NCI-H2227 treated with DMSO at 0.1 percent for 48 hours (cell line): ENCODE data around the gene TMEM229A.
"Not testable (repeated sequence)": the region's sequence is repeated elsewhere in the genome, so short reads cannot be mapped to it uniquely, and the experiment has no call there.

Experiments
- DNase-seq: peaks from one replicate; lab custom pipeline; 2025; lab: John Stamatoyannopoulos, UW

The TMEM229A gene

GRCh38 chr7:124032369-124033094 is at the start of gene TMEM229A:
Gene TMEM229A, minus strand, starts transcription at chr7:124033067. Its CDS starts 64 bp downstream, at chr7:124033003.
- peak; percentile 17 for DNase-seq

- DNase-seq, result not testable (repeated sequence)
Measured at GRCh38 chr7:124082234-124082633, 49.4 kb upstream of the TMEM229A start.

GRCh38 chr7:124077546-124077945 is 44.7 kb upstream of the TMEM229A start:
- no peak for DNase-seq

- no peak for DNase-seq
Measured at GRCh38 chr7:124076841-124077240, 44.0 kb upstream of the TMEM229A start.

- no peak for DNase-seq
Measured at GRCh38 chr7:124074007-124074406, 41.1 kb upstream of the TMEM229A start.

GRCh38 chr7:124073310-124073645 is 40.4 kb upstream of the TMEM229A start:
- DNase-seq, result no peak

- DNase-seq, result no peak
Measured at GRCh38 chr7:124072603-124073309, 39.9 kb upstream of the TMEM229A start.

GRCh38 chr7:124071843-124072242 is 39.0 kb upstream of the TMEM229A start:
- no peak for DNase-seq

GRCh38 chr7:124062171-124062570 is 29.3 kb upstream of the TMEM229A start:
- DNase-seq, result no peak

- DNase-seq, result no peak
Measured at GRCh38 chr7:124060528-124060927, 27.7 kb upstream of the TMEM229A start.

- no peak for DNase-seq
Measured at GRCh38 chr7:124059375-124059774, 26.5 kb upstream of the TMEM229A start.

GRCh38 chr7:124058515-124058914 is 25.6 kb upstream of the TMEM229A start:
- DNase-seq, result no peak

GRCh38 chr7:124057872-124058271 is 25.0 kb upstream of the TMEM229A start:
- DNase-seq, result no peak

GRCh38 chr7:124056234-124056633 is 23.4 kb upstream of the TMEM229A start:
- DNase-seq, result no peak

- no peak for DNase-seq
Measured at GRCh38 chr7:124051681-124052377, 19.0 kb upstream of the TMEM229A start.

GRCh38 chr7:124042826-124043225 is 10.0 kb upstream of the TMEM229A start:
- DNase-seq, result no peak

GRCh38 chr7:124041439-124041838 is 8.6 kb upstream of the TMEM229A start:
- no peak for DNase-seq

- DNase-seq, result not testable (repeated sequence)
Measured at GRCh38 chr7:124037902-124038301, 5.0 kb upstream of the TMEM229A start.

- DNase-seq, result no peak
Measured at GRCh38 chr7:124035706-124036105, 2.8 kb upstream of the TMEM229A start.

- no peak for DNase-seq
Measured at GRCh38 chr7:124034754-124035100, 1.9 kb upstream of the TMEM229A start.

GRCh38 chr7:124033807-124034753 is 1.2 kb upstream of the TMEM229A start:
- DNase-seq, result no peak
